ENCODE data around the gene MSL2.

- no peak for TF ChIP-seq CTCF (IDR thresholded peaks at IDR 0.05)
- no peak for TF ChIP-seq POLR2AphosphoS5 (IDR thresholded peaks at IDR 0.05; ENCODE audit: low read depth, low read length)
- no peak for TF ChIP-seq SIN3A (IDR thresholded peaks at IDR 0.05; ENCODE audit: borderline replicate concordance, insufficient read depth, low read depth, low read length)
- no peak for TF ChIP-seq REST (IDR thresholded peaks at IDR 0.05; ENCODE audit: insufficient read depth in 1 of 2, low read depth in 2 of 2, low read length in 1 of 2)
- TF ChIP-seq TCF7L2 (IDR thresholded peaks at IDR 0.05; ENCODE audit: low read depth, low read length): no peak
Observed at GRCh38 chr3:136152963-136153362, 43.2 kb downstream of the MSL2 start.
